OCI-LY1 (cell line): ENCODE data around the gene HOXB13.

ENCODE experiments used
- H2AFZ ChIP-seq: fragments of 200-600 bp; sonication (generic), shearing (Covaris generic); 2 replicates; pipeline ENCODE4 v1.6.0; 2014; ENCODE audit warnings: antibody characterized with exemption, mild to moderate bottlenecking, low read length
- H3F3A ChIP-seq: fragments of 200-600 bp; sonication (generic), shearing (Covaris generic); 2 replicates; pipeline ENCODE4 v1.6.0; 2014; ENCODE audit warnings: mild to moderate bottlenecking, antibody characterized with exemption, low read length, moderate library complexity; ENCODE audit not compliant: insufficient read depth
- H3K27ac ChIP-seq: fragments of 200-600 bp; sonication (generic); 2 replicates; pipeline ENCODE4 v1.5.1; 2014; ENCODE audit warnings: low read length, mixed run types, mild to moderate bottlenecking, low read depth; ENCODE audit not compliant: poor library complexity, severe bottlenecking
- H3K27me3 ChIP-seq: fragments of 200-600 bp; sonication (generic); 2 replicates; pipeline ENCODE4 v1.6.0; 2014; ENCODE audit warnings: antibody characterized with exemption, mild to moderate bottlenecking, low read length, moderate library complexity; ENCODE audit not compliant: insufficient read depth
- H3K36me3 ChIP-seq: fragments of 200-600 bp; sonication (generic); 2 replicates; pipeline ENCODE4 v1.6.1; 2014; ENCODE audit warnings: mild to moderate bottlenecking, antibody characterized with exemption, low read length, moderate library complexity, mixed read lengths; ENCODE audit not compliant: insufficient read depth
- H3K4me1 ChIP-seq: fragments of 200-600 bp; sonication (generic); 2 replicates; pipeline ENCODE4 v1.5.1; 2014; ENCODE audit warnings: mild to moderate bottlenecking, low read length, moderate library complexity; ENCODE audit not compliant: insufficient read depth, severe bottlenecking
- H3K4me2 ChIP-seq: fragments of 200-600 bp; sonication (generic), shearing (Covaris generic); 2 replicates; pipeline ENCODE4 v1.6.1; 2014; ENCODE audit warnings: low read length
- H3K4me3 ChIP-seq: fragments of 200-600 bp; sonication (generic); 2 replicates; pipeline ENCODE4 v1.5.1; 2014; ENCODE audit warnings: low read length, low read depth, mild to moderate bottlenecking, mixed read lengths; ENCODE audit not compliant: poor library complexity, severe bottlenecking
- H3K79me2 ChIP-seq: fragments of 200-600 bp; shearing (Covaris generic); 2 replicates; pipeline ENCODE4 v1.6.1; 2016; ENCODE audit warnings: mixed run types, low read length, mixed read lengths; ENCODE audit not compliant: insufficient read depth
- H3K9ac ChIP-seq: fragments of 200-600 bp; sonication (generic), shearing (Covaris generic); 2 replicates; pipeline ENCODE4 v1.6.1; 2014; ENCODE audit warnings: mild to moderate bottlenecking, low read length, mixed read lengths
- H3K9me2 ChIP-seq: fragments of 200-600 bp; sonication (generic), shearing (Covaris generic); 2 replicates; pipeline ENCODE4 v1.6.1; 2014; ENCODE audit warnings: low read depth, mild to moderate bottlenecking, low read length, mixed read lengths
- H3K9me3 ChIP-seq: fragments of 200-600 bp; shearing (Covaris generic); 2 replicates; pipeline ENCODE4 v1.6.1; 2014; ENCODE audit warnings: low read length, mixed read lengths
- H4K20me1 ChIP-seq: fragments of 200-600 bp; sonication (generic), shearing (Covaris generic); 2 replicates; pipeline ENCODE4 v1.6.0; 2016; ENCODE audit warnings: mild to moderate bottlenecking, low read length; ENCODE audit not compliant: insufficient read depth
- CTCF ChIP-seq: fragments of 200-600 bp; sonication (generic), shearing (Covaris generic); IDR thresholded peaks from 2 replicates; pipeline ENCODE4 v1.5.1; 2017; ENCODE audit warnings: mild to moderate bottlenecking, antibody characterized with exemption, low read length, moderate library complexity, mixed read lengths
- EZH2 ChIP-seq: fragments of 200-600 bp; sonication (generic), shearing (Covaris generic); IDR thresholded peaks from 2 replicates; pipeline ENCODE4 v1.8.0; 2017; ENCODE audit warnings: borderline replicate concordance, mixed run types, mild to moderate bottlenecking, antibody characterized with exemption, low read length, moderate library complexity, mixed read lengths

Gene HOXB13

GRCh38 chr17:48690655-48691054 lies 37.9 kb downstream of the HOXB13 start:
- TF ChIP-seq CTCF = no peak
- no peak for TF ChIP-seq EZH2

GRCh38 chr17:48681609-48682008 lies 46.9 kb downstream of the HOXB13 start:
- Histone ChIP-seq H3K9me3 (no peaks in the 10 kb centered on the region), H2AFZ (no peak overlapping the region), H3K36me3 (no peaks in the 10 kb centered on the region), H3K9ac (no peak overlapping the region), H3K4me3 (no peak overlapping the region), H3K4me2 (no peak overlapping the region), H3F3A (no peaks in the 10 kb centered on the region), H3K4me1 (no peaks in the 10 kb centered on the region), H3K27ac (no peak overlapping the region), H4K20me1 (no peaks in the 10 kb centered on the region), H3K9me2 (no peaks in the 10 kb centered on the region), H3K27me3 (no peaks in the 10 kb centered on the region; the same call in 1 of the 2 replicates), H3K79me2 (no peaks in the 10 kb centered on the region)
- no peak for TF ChIP-seq EZH2
- no peak for TF ChIP-seq CTCF

More at GRCh38 chr17:48690655-48691054, 37.9 kb downstream of the HOXB13 start:
- H3K9me3 ChIP-seq = no peaks in the 10 kb centered on the region
- no peak overlapping the region for H2AFZ ChIP-seq
- no peaks in the 10 kb centered on the region for H3K79me2 ChIP-seq
- H3K9ac ChIP-seq = no peak overlapping the region
- H3F3A ChIP-seq = no peaks in the 10 kb centered on the region
- no peak overlapping the region for H3K4me3 ChIP-seq
- H3K4me2 ChIP-seq = no peak overlapping the region
- no peaks in the 10 kb centered on the region for H3K9me2 ChIP-seq
- H3K27ac ChIP-seq = no peak overlapping the region
- no peaks in the 10 kb centered on the region for H3K4me1 ChIP-seq
- H3K36me3 ChIP-seq = no peaks in the 10 kb centered on the region
- no peaks in the 10 kb centered on the region for H4K20me1 ChIP-seq
- no peaks in the 10 kb centered on the region for H3K27me3 ChIP-seq

GRCh38 chr17:48679385-48680096 lies 49.0 kb downstream of the HOXB13 start:
- TF ChIP-seq CTCF (no peak), EZH2 (no peak)
- Histone ChIP-seq H2AFZ (no peak overlapping the region), H3K27ac (no peak overlapping the region)

More at GRCh38 chr17:48679385-48680096, 49.0 kb downstream of the HOXB13 start:
- Histone ChIP-seq H3K9ac (no peak overlapping the region), H3K36me3 (no peaks in the 10 kb centered on the region), H3K27me3 (no peaks in the 10 kb centered on the region; the same call in 1 of the 2 replicates), H3K79me2 (no peaks in the 10 kb centered on the region), H3K4me2 (no peak overlapping the region), H3K4me3 (no peak overlapping the region), H3K4me1 (no peaks in the 10 kb centered on the region), H3F3A (no peaks in the 10 kb centered on the region), H3K9me3 (no peaks in the 10 kb centered on the region), H3K9me2 (no peaks in the 10 kb centered on the region), H4K20me1 (no peaks in the 10 kb centered on the region)
